ENCODE results near the gene KLF6.

KLF6 gene

GRCh38 chr10:3797750-3798149 is 12.7 kb upstream of the KLF6 start:
- no peak overlapping the region for H3K9ac ChIP-seq
- no peaks in the 10 kb centered on the region for H3K79me2 ChIP-seq (ENCODE audit: insufficient read depth, low read depth)
- TF ChIP-seq, protein P1, sequence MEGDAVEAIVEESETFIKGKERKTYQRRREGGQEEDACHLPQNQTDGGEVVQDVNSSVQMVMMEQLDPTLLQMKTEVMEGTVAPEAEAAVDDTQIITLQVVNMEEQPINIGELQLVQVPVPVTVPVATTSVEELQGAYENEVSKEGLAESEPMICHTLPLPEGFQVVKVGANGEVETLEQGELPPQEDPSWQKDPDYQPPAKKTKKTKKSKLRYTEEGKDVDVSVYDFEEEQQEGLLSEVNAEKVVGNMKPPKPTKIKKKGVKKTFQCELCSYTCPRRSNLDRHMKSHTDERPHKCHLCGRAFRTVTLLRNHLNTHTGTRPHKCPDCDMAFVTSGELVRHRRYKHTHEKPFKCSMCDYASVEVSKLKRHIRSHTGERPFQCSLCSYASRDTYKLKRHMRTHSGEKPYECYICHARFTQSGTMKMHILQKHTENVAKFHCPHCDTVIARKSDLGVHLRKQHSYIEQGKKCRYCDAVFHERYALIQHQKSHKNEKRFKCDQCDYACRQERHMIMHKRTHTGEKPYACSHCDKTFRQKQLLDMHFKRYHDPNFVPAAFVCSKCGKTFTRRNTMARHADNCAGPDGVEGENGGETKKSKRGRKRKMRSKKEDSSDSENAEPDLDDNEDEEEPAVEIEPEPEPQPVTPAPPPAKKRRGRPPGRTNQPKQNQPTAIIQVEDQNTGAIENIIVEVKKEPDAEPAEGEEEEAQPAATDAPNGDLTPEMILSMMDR (conservative IDR thresholded peaks at IDR 0.05; ENCODE audit: low read depth, low read length): no peak
- H3K4me2 ChIP-seq: no peak overlapping the region
- no peaks in the 10 kb centered on the region for H4K20me1 ChIP-seq (ENCODE audit: insufficient read depth)
- H3K27me3 ChIP-seq (ENCODE audit: insufficient read depth, low read depth): no peaks in the 10 kb centered on the region
- H3K4me1 ChIP-seq (ENCODE audit: low read depth, poor library complexity, severe bottlenecking): no peaks in the 10 kb centered on the region
- no peak overlapping the region for H3K27ac ChIP-seq
- no peak overlapping the region for H3K4me3 ChIP-seq (IDR thresholded peaks at IDR 0.05; ENCODE audit: insufficient read depth, low read depth, low read length)
- H3K36me3 ChIP-seq (ENCODE audit: insufficient read depth): no peaks in the 10 kb centered on the region
- no peak overlapping the region for H2AFZ ChIP-seq (ENCODE audit: low read depth)

DNA sequence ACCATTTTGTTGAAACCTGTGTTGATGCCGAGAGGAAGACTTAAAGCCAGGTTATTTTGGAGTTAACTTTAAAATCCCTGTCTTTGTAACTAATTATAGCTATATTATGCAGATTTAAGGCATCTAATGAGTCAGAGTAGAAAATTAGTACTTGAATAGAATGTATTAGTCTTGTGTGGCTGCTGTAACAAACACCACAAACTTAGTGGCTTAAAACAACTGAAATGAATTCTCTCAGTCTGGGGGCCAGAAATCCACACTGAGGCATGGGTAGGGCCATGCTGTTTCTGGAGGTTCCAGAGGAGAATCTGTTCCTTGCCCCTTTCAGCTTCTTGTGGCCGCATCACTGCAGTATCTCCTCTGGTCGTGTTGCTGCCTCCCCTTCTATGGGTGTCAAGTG is 8.5 kb upstream of the KLF6 start:
- no peak overlapping the region for H2AFZ ChIP-seq (ENCODE audit: low read depth)
- H3K4me3 ChIP-seq (IDR thresholded peaks at IDR 0.05; ENCODE audit: insufficient read depth, low read depth, low read length): no peak overlapping the region
- no peaks in the 10 kb centered on the region for H4K20me1 ChIP-seq (ENCODE audit: insufficient read depth)
- H3K4me1 ChIP-seq (ENCODE audit: low read depth, poor library complexity, severe bottlenecking): no peaks in the 10 kb centered on the region
- H3K4me2 ChIP-seq: no peak overlapping the region
- H3K36me3 ChIP-seq (ENCODE audit: insufficient read depth): no peaks in the 10 kb centered on the region
- no peak overlapping the region for H3K9ac ChIP-seq
- no peaks in the 10 kb centered on the region for H3K27me3 ChIP-seq (ENCODE audit: insufficient read depth, low read depth)
- no peaks in the 10 kb centered on the region for H3K79me2 ChIP-seq (ENCODE audit: insufficient read depth, low read depth)
- TF ChIP-seq, protein P1 (conservative IDR thresholded peaks at IDR 0.05; ENCODE audit: low read depth, low read length): no peak
- H3K27ac ChIP-seq: no peak overlapping the region

DNA sequence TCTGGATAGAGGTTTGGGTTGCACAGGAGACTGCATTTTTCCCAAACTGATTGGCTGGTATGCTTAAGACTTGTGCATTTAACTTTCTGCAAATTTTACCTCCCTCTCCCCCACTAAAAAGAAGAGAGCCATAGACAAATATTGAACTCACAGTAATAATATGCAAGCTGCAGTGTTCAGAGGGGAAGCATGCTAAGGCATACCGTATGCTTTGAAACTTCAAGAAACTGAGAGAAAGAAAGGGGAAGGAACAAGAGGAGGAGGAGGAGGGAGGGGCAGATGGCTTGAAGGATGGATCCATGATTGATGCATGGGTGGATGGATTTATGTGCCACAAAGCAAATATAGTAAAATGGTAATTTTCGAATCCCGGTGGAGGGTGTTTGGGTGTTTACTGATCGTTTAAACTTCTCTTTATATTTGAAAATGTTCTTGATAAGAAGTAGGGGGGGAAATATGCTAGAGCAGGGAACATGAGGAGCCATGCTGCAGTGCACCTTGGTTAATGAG is 7.8 kb upstream of the KLF6 start:
- Histone ChIP-seq H3K79me2 (ENCODE audit: insufficient read depth, low read depth) (no peaks in the 10 kb centered on the region), H3K4me3 (IDR thresholded peaks at IDR 0.05; ENCODE audit: insufficient read depth, low read depth, low read length) (no peak overlapping the region), H3K9ac (no peak overlapping the region), H3K27ac (no peak overlapping the region), H3K27me3 (ENCODE audit: insufficient read depth, low read depth) (no peaks in the 10 kb centered on the region), H3K36me3 (ENCODE audit: insufficient read depth) (no peaks in the 10 kb centered on the region), H4K20me1 (ENCODE audit: insufficient read depth) (no peaks in the 10 kb centered on the region), H3K4me2 (no peak overlapping the region), H2AFZ (ENCODE audit: low read depth) (no peak overlapping the region), H3K4me1 (ENCODE audit: low read depth, poor library complexity, severe bottlenecking) (no peaks in the 10 kb centered on the region)
- TF ChIP-seq, protein P1 (conservative IDR thresholded peaks at IDR 0.05; ENCODE audit: low read depth, low read length): no peak

DNA sequence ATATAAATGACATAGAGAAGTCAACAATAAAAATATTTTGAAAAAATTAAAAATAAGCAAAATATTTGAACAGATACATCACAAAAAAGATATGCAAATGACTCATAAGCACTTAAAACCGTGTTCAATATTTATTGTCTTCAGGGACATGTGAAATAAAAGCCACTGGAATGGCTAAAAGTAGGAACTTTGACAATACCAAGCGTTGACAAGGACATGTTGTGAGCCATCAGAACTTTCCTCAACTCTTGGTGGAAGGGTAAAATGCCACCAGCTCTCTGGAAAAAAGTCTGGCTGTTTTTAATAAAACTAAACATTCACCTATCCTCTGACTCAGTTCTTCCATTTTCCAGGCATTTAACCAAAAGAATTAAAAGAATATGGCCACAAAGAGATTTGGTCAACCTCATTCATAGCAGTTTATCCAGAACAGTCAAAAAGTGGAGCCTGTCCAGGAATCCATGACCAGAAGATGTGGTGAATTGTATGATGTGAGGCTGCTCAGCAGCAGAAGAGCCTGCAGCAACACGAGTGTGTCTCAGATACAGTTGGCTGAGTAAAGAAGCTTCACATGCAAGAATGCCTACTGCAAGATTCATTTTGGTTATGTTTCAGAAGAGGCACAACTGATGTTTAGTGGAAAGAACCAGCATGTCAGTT is 7.1 kb upstream of the KLF6 start:
- H3K4me2 ChIP-seq: no peak overlapping the region
- no peak overlapping the region for H3K9ac ChIP-seq
- no peak overlapping the region for H2AFZ ChIP-seq (ENCODE audit: low read depth)
- no peaks in the 10 kb centered on the region for H4K20me1 ChIP-seq (ENCODE audit: insufficient read depth)
- H3K27ac ChIP-seq: no peak overlapping the region
- TF ChIP-seq, protein P1 (conservative IDR thresholded peaks at IDR 0.05; ENCODE audit: low read depth, low read length): no peak
- no peak overlapping the region for H3K4me3 ChIP-seq (IDR thresholded peaks at IDR 0.05; ENCODE audit: insufficient read depth, low read depth, low read length)
- no peaks in the 10 kb centered on the region for H3K27me3 ChIP-seq (ENCODE audit: insufficient read depth, low read depth)
- no peaks in the 10 kb centered on the region for H3K79me2 ChIP-seq (ENCODE audit: insufficient read depth, low read depth)
- H3K36me3 ChIP-seq (ENCODE audit: insufficient read depth): no peaks in the 10 kb centered on the region
- H3K4me1 ChIP-seq (ENCODE audit: low read depth, poor library complexity, severe bottlenecking): no peaks in the 10 kb centered on the region

All from KMS-11 (cell line).